Epidermal melanocyte (primary cell): Measurements from ENCODE around the gene RAB3C.

Experiments used
- DNase-seq: peaks from one replicate; pipeline ENCODE4 v3.0.0; 2011; ENCODE audit warnings: low spot score; ENCODE audit not compliant: insufficient read length

The RAB3C gene

GRCh38 chr5:58825899-58826298 lies 243.0 kb downstream of the RAB3C start:
- no peak for DNase-seq

- DNase-seq, result no peak
Observed at GRCh38 chr5:58827463-58827862, 244.6 kb downstream of the RAB3C start.

DNA sequence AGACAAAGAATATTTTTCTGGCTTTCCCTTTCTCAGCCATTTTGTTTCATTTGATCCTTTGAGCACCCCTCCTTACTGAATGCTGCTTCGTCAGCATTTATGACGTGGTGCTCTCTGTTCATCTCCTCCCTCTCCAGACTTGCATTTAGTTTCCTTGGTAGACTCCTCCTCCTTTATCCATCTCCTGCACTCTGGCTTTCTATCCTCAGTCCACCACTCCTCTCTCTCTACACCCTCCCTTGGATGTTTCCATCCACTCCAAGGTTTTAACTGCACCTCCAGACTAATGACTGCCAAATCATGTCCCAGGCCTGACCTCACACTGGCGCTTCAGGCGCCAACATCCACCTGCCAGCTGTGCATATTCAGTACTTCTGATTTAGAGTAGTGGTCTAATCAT lies 245.4 kb downstream of the RAB3C start:
- DNase-seq, result no peak

GRCh38 chr5:58834242-58835225 lies 251.7 kb downstream of the RAB3C start:
- no peak for DNase-seq

DNA sequence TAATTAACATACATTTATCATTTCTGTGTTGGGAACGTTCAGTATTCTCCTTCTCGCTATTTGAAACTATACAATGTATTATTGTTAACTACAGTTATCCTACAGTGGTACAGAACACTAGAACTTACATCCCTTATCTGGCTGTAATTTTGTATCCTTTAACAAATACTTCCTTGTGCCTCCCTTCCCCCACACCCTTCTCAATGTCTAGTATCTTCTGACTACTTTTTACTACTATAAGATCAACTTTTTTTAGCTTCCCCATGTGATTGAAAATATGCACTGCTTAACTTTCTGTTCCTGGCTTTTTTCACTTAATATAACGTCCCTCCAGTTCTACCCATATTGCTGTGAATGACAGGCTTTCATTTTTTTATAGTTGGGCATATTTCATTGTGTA lies 253.5 kb downstream of the RAB3C start:
- no peak for DNase-seq

- no peak for DNase-seq
Observed at GRCh38 chr5:58838729-58839128, 255.9 kb downstream of the RAB3C start.

GRCh38 chr5:58842852-58843251 lies 260.0 kb downstream of the RAB3C start:
- no peak for DNase-seq

GRCh38 chr5:58844395-58844794 lies 261.5 kb downstream of the RAB3C start:
- no peak for DNase-seq

DNA sequence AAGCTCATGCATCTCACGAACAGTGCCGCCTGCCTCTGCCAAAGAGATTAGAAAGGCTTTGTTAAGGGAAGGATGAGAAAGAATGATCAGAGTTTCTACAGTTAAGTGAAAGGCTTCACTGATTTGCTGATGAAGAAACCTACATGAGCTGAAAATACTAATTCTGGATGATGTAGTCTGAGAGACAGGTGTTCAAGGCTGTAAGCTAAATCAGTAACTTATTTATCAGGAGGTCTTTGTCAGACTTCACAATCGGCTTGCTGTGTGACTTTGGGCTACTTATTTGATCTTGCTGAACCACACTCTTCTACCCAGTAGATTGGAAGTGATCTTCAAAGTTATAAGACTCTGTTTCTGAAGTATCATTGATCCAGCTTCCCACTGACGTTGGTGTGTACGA lies 264.2 kb downstream of the RAB3C start:
- DNase-seq, result no peak

- no peak for DNase-seq
Observed at GRCh38 chr5:58849223-58849622, 266.3 kb downstream of the RAB3C start.

- no peak for DNase-seq
Observed at GRCh38 chr5:58849921-58850667, 267.2 kb downstream of the RAB3C start.

GRCh38 chr5:58851153-58851552 lies 268.3 kb downstream of the RAB3C start:
- no peak for DNase-seq

- DNase-seq, result peak; percentile 16
Observed at GRCh38 chr5:58851571-58851970, 268.7 kb downstream of the RAB3C start.

- no peak for DNase-seq
Observed at GRCh38 chr5:58852566-58852965, 269.7 kb downstream of the RAB3C start.

DNA sequence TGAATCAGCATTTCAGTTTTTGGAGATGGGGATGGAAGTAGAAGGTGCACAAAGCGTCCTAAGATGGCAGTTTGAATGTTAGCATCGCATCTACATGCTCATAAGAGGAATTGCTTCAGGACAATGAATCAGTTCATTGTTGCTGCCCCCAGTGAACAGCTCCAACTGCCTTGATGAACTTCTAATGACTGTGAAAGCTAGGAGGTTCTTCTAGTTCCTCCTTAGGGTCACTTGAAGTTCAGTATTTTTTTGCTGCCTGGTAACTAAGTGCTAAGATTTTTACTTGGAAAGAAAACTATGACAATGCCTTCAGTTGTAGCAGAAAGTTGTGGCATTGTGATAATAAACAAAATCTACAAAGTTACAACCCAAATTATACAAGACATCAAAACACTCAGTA lies 271.6 kb downstream of the RAB3C start:
- DNase-seq, result no peak

DNA sequence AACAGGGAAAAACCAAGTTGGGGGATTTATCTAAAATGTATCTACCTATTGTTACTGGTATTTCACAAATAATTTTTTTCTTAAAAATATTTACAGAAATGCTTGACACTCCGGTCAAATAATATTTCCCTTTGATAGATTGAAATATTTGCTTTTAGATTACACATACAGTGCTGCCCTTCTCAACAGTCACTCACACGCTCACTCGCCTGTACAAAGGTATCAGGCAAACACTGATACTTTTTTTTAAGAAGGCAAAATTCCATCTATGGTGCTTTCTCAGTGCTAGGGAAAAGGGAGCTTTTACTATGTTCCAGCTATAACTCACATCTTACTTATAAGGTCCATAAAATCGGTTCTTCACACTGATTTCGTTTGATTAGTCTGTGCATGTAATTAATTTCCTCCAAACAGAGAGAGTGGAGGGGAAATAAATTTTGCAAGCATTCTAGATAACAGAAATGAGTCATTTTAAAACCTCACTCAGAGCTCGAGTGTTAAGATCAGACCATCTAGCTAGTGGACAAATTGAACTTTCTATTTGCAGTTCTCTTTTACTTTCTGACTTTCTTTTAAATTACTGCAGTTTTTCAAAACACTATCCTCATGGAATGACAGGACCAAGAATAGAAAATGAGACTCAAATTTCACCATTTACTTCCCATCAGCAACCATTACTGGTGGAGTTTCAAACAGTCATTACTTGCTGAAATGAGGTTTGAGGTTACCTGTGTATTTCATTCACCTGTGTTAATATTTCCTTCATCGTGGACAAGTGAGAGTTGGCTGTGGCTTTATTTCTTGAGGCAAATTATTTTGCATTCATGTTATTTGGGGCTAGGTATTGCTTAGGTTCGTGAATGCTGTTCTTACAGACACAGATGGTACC lies 273.2 kb downstream of the RAB3C start:
- DNase-seq, result no peak

DNA sequence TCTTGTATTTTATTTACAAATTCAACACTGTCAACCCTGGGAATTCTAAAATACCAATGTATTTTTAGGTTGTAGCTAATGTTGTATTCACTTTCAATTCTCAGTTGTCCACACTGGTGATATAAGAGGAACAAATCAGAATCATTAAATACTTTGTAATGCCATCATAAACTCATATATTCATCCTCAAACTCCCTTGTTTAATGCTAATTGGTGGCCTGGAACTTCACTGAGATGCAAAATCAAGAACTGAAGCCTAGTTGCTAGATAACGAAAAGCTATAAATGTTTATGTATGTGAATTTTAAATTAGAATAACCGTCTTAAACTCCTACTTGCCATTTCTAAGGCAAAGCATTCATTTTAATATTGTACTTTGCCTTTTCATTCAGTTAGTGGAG lies 274.7 kb downstream of the RAB3C start:
- no peak for DNase-seq

- DNase-seq, result no peak
Observed at GRCh38 chr5:58860680-58861079, 277.8 kb downstream of the RAB3C start.

DNA sequence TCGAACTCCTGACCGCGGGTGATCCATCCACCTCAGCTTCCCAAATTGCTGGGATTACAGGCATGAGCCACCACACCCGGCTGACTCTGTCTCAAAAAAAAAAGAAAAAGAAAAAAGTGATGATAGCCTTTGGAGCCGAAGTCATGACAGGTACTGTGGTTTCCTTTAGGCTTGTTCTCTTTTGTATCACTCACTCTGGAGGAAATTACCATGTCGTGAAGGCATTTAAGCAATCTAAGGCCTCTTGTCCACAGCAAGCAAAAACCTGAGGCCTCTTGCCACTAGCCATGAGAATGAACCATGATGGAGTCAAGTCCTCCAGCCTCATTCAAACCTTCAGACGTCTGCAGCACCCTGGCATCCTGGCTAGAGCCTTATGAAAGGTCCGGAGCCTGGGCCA lies 286.1 kb downstream of the RAB3C start:
- no peak for DNase-seq

DNA sequence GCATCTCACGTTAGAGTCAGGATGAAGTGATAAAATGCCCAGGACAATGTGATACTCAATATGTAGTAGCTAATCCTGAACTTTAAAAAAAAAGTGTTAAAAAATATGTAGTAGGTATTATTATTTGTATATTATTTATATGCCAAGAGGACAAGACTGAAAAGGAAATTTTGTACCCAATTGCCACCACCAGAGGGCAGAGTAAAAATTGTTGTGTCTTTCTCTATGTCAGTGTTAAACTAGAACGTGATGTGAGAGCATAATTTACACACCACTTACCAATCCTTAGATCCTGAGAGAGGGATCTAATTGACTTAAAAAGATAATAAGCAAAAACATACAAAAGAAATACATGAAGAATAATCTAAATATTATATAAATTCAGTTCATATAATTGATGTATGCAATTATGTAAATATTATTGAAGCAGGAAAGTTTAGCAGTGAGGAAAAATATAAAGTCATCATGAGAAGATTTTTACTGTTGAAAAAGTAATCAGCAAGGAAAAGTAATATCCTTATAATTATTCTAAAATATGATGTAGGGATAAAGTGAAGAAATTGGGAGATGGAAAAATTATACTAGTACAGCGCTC lies 288.9 kb downstream of the RAB3C start:
- DNase-seq, result no peak

DNA sequence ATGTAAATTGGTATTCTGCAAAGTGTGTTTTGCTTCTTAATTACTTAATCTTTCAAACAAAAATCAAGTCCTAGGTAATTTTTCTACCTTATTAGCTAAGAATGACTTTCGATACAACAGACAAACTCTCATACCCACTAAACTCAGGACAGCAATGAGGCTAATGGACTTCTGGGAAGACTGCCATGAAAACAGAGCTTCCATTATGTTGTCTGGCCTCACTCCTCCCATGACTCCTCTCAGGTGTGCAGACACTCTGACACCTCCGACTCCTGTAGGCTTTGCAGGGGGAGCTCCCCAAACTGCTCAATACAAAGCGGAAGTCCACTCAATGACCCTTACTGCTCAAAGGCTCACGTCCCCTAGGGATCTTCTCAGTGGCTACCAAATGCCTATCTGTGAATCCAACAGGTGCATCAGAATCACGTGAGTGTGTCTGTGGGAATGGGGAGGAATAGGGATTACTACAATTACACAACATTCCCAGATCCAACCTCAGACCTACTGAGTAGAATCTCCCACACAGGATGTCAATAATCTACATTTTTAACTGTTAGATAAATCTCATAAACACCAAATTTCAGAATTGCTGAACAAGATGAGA lies 289.9 kb downstream of the RAB3C start:
- DNase-seq, result no peak
